Cardiac fibroblast (primary cell): ENCODE results near the gene NLRC3.

ENCODE experiments used
- DNase-seq, 2 donors: peaks; one replicate each; pipeline versions ENCODE4 v3.0.0 to v3.0.0-alpha.2; 2010; ENCODE audit warnings: low read depth in 2 of 2
- H3K4me3 ChIP-seq, 2 donors: replicated peaks in 1 of 2; 1 replicate in 1 of 2; 2 replicates in 1 of 2; pipeline ENCODE4 v1.5.1; 2011; ENCODE audit warnings: low read depth in 2 of 2, low read length in 2 of 2, mild to moderate bottlenecking in 2 of 2, moderate library complexity in 1 of 2
- TF ChIP-seq, protein P1 (sequence below): IDR thresholded peaks from one replicate; pipeline ENCODE4 v1.5.1; 2011; ENCODE audit warnings: low read depth, mild to moderate bottlenecking, low read length, inconsistent platforms

Gene NLRC3

DNA sequence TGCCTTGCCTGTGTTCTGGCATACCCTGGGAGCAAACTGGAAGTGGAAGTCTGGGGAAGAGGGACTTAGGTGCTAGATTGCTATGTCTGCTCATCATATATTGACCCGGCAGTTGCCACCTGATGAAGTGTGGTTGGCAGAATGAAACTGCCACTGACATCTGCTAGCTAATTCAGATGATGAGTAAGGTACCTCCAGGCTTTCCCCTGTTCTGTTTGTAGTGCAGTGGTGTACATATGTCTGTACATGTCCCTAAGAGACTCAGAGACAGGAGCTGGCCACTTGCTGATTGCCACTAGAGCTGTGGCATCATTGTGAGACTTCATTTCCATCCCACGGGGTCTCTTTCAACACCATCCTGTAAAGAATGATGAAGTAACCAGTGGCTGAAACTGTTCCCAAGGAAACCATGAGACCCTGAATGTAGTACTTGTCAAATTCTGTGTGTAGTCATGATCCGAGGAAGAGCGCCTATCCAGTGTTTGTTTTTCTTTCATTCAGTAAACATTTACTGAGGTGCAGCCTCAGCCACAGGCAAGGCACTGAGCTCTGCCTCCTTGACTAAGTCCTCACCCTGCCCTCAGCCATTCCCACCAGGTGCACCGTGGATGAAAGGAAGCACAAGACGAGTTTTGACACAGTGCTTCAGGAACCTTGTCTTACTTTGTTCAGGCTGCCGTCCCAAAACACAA, 63.2 kb downstream of the NLRC3 start:
- TF ChIP-seq, protein P1, sequence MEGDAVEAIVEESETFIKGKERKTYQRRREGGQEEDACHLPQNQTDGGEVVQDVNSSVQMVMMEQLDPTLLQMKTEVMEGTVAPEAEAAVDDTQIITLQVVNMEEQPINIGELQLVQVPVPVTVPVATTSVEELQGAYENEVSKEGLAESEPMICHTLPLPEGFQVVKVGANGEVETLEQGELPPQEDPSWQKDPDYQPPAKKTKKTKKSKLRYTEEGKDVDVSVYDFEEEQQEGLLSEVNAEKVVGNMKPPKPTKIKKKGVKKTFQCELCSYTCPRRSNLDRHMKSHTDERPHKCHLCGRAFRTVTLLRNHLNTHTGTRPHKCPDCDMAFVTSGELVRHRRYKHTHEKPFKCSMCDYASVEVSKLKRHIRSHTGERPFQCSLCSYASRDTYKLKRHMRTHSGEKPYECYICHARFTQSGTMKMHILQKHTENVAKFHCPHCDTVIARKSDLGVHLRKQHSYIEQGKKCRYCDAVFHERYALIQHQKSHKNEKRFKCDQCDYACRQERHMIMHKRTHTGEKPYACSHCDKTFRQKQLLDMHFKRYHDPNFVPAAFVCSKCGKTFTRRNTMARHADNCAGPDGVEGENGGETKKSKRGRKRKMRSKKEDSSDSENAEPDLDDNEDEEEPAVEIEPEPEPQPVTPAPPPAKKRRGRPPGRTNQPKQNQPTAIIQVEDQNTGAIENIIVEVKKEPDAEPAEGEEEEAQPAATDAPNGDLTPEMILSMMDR, result no peak
- no peak for DNase-seq

DNA sequence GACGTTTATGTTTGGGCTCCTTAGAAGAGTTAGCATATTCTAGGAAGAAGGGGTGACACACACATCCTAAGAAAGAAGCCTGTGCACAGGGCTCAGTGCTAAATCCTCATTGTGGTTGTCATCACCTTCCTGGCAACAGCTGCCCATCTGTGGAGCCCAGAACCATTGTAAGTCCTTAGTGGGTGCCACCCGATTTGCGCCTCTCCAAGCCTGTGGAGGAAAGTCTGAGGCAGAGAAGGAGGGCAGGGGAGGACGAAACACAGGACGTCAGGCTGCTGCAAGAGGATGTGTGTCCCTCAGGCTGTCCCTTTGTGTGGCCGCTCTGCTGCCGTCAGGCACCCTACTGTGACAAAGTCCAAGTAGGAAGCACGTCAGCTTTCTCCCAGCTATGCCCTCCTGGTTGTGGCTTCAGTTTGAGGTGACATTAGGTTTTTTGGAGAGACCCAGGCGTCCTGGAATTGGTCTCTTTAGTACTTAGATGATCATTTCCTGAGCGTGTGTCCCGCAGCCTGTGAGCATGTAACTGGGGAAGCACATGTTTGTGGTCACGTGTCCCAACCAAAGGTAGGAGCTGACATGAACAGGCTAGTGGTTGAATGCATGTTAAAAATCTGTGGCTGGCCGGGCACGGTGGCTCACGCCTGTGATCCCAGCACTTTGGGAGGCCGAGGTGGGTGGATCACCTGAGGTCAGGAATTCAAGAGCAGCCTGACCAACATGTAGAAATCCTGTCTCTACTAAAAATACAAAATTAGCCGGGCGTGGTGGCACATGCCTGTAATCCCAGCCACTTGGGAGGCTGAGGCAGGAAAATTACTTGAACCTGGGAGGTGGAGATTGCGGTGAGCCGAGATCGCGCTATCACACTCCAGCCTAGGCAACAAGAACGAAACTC, 65.7 kb downstream of the NLRC3 start:
- no peak overlapping the region for H3K4me3 ChIP-seq
- DNase-seq, result no peak
- TF ChIP-seq, protein P1, result no peak

More for the DNA sequence above, 63.2 kb downstream of the NLRC3 start:
- no peak overlapping the region for H3K4me3 ChIP-seq

DNA sequence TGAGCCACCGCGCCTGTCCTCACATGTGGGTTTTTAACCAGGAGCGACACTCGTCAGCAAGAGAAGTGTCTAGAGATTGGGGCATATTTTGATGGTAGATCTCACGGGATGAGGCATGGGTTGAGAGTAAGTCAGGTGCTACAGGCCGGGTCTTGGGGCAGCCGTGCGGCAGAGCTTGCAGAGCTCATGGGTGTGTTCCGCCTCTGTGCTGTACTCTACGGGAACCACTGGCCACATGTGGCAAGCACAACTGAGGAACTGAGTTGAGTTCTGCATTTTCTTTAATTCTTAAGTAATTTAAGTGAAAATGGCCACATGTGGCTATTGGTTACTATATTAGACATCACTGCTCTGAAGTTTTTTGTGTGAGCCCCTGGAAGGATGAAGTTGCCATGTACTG, 66.8 kb downstream of the NLRC3 start:
- no peak for DNase-seq
- no peak overlapping the region for H3K4me3 ChIP-seq
- TF ChIP-seq, protein P1, result no peak

DNA sequence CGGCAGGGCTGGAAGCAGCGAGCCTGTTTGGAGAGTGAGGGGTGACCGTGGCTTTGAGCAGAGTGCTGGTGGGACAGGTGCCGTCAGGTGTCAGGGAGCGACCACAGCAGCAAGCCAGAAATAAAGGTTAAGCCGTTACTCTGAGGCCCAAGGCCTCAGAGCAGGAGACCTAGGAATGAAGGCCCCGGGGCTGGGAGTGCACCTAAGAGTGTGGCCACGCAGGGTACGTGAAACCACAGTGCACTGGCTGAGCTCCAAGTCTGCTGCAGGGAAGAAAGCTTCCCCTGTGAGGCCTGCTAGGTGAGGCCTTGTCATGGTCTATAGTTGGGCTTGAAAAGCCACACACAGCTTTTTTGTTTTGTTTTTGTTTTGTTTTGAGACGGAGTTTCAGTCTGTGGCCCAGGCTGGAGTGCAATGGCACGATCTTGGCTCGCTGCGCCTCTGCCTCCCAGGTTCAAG, 67.7 kb downstream of the NLRC3 start:
- DNase-seq, result no peak
- no peak overlapping the region for H3K4me3 ChIP-seq
- TF ChIP-seq, protein P1, result no peak

DNA sequence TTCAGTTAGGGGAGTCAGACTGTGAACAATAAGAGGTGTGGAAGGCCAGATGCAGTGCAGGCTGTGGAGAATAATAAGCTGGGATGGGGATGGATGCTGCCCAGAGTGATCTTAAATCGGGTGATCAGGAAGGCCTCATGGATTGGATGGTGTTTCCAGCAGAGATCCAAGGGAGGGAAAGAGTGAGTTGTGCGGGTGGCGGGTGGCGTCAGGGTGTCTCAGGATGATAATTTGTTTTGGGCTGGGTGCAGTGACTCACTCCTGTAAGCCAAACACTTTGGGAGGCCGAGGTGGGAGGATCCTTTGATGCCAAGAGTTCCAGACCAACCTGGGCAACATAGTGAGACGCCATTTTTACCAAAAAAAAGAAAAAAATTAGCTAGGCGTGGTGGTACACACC, 68.5 kb downstream of the NLRC3 start:
- no peak for DNase-seq
- TF ChIP-seq, protein P1, result no peak
- no peak overlapping the region for H3K4me3 ChIP-seq

DNA sequence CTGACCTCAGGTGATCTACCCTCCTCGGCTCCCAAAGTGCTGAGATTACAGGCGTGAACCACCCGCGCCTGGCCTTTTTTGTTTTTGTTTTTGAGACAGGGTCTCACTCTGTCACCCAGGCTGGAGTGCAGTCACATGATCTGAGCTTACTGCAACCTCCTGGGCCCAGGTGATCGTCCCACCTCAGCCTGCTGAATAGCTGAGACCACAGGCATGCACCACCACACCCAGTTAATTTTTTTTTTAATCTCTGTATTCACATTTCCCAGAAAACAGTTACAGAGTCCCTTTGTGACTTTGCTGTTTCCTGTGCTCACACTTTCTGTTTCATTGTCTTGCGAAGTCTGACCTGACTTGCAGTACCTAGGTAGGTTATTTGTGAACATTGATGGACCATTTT, 73.7 kb downstream of the NLRC3 start:
- no peak overlapping the region for H3K4me3 ChIP-seq
- TF ChIP-seq, protein P1, result no peak
- no peak for DNase-seq
